Omental fat pad (tissue), 4 donors: ENCODE measurements around the gene PER3. TPM values are rescaled to one million over a fixed set of nuclear protein-coding genes. Genes with fewer than 3 reads are reported as not detected.

Source experiments
- ATAC-seq: fragments of 150-250 bp; one replicate; pipeline ENCODE4 v1.9.1; 2016; ENCODE audit warnings: mild to moderate bottlenecking, moderate library complexity; ENCODE audit not compliant: low FRiP score
- DNase-seq: peaks from one replicate; pipeline ENCODE4 v3.0.0-alpha.2; 2019; ENCODE audit warnings: low spot score
- total RNA-seq, 4 donors: library from RNA; depleted of rRNA; stranded (reverse); fragments of >200 nt; gene quantifications; one replicate each; pipeline ENCODE4 v1.1.0, GENCODE V29; 2016
- TF ChIP-seq, protein P1 (sequence below), 3 donors: fragments of 450-650 bp; IDR thresholded peaks; one replicate each; pipeline ENCODE4 v1.5.1; 2016 to 2017; ENCODE audit warnings: antibody characterized with exemption in 3 of 3, mild to moderate bottlenecking in 3 of 3, moderate library complexity in 2 of 3

Gene PER3
- total RNA-seq, 4 donors from 2014 or later: 8.6 to 13.9 (median 12.2) TPM

DNA sequence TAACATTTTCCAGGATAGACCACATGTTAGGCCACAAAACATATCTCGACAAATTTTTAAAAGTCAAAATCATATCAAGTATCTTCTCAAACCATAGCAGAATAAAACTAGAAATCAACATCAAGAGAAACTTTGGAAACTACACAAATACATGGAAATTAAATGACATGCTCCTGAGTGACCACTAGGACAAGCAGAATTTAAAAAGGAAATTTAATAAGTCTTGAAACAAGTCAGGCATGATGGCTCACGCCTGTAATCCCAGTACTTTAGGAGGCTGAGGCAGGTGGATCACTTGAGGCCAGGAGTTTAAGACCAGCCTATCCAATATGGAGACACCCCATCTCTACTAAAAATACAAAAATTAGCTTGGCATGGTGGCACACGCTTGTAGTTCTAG, 95.1 kb downstream of the PER3 start:
- TF ChIP-seq, protein P1, sequence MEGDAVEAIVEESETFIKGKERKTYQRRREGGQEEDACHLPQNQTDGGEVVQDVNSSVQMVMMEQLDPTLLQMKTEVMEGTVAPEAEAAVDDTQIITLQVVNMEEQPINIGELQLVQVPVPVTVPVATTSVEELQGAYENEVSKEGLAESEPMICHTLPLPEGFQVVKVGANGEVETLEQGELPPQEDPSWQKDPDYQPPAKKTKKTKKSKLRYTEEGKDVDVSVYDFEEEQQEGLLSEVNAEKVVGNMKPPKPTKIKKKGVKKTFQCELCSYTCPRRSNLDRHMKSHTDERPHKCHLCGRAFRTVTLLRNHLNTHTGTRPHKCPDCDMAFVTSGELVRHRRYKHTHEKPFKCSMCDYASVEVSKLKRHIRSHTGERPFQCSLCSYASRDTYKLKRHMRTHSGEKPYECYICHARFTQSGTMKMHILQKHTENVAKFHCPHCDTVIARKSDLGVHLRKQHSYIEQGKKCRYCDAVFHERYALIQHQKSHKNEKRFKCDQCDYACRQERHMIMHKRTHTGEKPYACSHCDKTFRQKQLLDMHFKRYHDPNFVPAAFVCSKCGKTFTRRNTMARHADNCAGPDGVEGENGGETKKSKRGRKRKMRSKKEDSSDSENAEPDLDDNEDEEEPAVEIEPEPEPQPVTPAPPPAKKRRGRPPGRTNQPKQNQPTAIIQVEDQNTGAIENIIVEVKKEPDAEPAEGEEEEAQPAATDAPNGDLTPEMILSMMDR (IDR thresholded peaks at IDR 0.05): no peak
- ATAC-seq: no peak
- DNase-seq: no peak

DNA sequence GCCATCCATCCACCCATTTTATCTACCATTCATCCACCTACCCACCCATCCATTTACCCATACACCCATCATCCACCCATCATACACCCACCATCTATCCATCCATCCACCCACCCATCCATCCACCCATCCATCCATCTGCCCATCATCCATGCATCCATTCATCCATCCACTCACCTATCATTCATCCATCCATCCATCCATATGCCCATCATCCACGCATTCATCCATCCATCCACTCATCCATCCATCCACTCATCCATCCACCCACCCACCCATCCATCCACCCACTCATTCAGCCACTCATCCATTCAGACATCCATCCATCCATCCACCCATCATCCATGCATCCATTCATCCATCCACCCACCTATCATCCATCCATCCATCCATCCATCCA, 100.7 kb downstream of the PER3 start:
- TF ChIP-seq, protein P1 (IDR thresholded peaks at IDR 0.05): no peak
- DNase-seq: no peak
- no peak for ATAC-seq

DNA sequence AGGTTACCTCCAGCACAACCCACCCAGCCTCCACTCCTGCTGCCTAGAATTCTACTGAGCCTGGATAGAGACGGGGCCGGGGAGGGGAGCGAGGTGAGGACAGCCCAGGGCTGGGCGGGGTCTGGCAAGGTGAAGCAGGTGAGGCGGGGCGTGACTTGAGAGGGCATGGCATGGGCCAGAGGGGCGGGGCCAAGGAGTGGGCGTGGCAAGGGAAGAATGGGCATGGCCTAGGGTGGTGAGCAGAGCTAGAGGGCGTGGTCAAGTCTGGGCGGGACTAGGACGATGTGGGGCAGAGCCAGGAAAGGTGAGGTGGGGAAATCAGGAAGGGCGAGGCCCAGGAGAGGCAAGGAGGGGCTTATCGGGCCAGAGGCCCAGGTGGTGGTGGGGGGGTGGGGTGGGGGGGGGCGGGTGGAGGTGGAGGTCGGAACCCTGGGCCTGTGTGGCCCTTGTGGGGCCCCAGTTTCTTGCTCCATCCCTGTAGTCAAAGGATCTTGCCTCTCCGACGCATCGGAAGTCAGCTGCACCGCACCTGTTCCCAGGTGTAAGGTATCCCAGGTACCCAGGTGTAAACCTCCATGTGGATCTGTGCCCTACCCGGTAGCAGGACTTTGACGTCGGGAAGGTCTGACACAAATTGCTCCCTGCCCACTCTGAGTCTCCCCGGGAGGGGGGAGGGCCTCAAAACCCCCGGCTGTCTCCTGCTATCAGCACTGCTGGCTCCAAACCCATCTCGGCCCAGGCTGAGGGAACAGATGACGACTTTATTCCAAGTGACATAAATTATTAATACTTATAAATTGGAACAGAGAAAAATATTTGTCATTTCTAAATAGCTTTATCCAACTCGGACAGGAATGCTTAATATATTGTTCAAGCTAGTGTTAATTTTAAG, 101.7 kb downstream of the PER3 start:
- DNase-seq: no peak
- TF ChIP-seq, protein P1 (IDR thresholded peaks at IDR 0.05): no peak
- no peak for ATAC-seq

DNA sequence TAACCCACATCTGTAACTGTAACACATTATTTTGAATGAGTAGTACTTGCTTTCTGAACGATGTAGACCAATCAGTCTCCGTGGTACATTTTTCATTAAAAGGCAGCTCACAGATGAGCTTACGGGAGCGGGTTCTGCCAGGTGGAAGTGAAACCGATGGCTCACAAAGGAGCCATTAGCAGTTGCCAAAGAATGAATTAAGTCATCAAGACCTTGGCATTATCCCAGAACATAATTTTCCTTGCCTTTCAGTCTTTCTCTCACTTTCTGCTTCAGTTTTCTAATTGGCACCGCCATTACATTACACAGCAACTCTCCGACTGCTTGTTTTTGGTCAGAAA, 102.3 kb downstream of the PER3 start:
- TF ChIP-seq, protein P1 (IDR thresholded peaks at IDR 0.05): no peak
- DNase-seq (no peak), ATAC-seq (no peak)

DNA sequence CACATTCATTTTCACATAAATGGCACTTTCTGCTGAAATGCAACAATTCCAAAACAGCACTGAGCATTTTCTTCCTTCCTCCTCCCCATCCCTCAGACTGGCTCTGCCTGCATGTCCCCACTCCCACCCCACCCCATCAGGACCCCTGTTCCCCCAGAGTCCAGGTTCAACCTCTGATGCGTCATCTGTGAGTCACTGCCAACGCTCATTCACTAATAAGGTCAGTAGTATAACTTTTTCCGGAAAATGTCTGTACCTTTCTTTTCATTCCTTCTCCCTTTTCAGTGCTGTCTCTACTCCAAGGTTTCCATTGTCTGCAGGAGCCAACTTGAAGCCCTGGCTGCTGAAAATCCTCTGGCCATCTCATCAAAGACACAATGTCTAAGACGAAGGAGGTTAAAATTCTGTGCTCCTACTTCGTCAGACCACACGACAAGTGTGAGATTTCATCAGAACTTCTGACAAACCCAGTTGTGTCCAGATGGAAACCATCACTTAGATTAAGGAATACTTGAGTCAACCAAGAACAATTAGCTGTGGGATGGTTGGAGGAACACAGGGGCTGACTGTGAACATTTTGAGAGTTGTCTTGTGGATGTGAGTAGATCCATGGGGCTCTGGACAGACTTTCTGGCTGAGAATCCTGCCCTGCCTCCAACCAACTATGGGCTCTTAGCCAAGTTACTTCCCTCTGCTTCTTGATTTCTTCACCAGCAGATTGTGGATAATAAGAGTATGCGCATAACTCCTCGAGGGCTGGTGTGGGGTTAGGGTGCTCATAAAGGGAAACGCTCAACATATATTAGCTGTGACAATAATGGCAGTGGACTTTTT, 104.4 kb downstream of the PER3 start:
- DNase-seq: no peak
- ATAC-seq: no peak
- TF ChIP-seq, protein P1 (IDR thresholded peaks at IDR 0.05): no peak

DNA sequence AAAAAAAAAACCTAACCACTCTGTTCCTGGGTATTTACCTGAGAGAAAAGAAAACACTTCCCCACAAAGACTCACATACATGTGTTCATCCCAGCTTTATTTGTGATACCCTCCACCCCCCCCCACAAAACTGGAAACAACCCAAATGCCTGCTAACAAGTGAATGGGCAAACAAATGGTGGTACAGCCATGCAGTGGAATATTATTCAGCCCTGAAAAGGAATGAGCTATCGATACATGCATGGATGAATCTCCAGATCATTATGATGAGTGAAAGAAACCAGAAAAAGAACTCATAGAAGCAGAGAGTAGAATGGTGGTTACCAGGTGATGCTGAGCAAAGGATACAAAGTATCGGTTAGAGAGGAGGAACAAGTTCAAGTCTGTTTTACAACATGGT, 106.8 kb downstream of the PER3 start:
- ATAC-seq (no peak), DNase-seq (no peak)
- TF ChIP-seq, protein P1 (IDR thresholded peaks at IDR 0.05): no peak
